Measurements from ENCODE around the gene JAKMIP1.

DNA sequence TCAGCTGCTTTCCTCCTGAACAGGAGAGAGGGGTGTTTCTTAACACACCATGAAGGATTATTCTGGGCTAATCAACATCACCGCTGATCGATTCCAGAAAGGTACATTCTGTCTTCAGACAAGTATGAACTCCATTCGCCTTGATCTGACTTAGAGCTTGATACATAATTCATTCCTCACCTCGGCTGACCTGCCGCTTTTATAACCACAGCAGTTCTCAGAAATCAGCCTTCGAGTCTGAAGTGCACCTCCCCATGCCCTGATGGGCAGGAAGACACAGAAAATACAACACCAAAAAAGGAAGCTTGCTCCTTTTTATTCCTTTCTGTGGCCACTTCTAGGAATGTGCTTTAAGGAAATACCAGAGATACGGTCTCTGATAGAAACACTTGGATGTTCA, 85.7 kb downstream of the JAKMIP1 start:
- TF ChIP-seq, protein P1, sequence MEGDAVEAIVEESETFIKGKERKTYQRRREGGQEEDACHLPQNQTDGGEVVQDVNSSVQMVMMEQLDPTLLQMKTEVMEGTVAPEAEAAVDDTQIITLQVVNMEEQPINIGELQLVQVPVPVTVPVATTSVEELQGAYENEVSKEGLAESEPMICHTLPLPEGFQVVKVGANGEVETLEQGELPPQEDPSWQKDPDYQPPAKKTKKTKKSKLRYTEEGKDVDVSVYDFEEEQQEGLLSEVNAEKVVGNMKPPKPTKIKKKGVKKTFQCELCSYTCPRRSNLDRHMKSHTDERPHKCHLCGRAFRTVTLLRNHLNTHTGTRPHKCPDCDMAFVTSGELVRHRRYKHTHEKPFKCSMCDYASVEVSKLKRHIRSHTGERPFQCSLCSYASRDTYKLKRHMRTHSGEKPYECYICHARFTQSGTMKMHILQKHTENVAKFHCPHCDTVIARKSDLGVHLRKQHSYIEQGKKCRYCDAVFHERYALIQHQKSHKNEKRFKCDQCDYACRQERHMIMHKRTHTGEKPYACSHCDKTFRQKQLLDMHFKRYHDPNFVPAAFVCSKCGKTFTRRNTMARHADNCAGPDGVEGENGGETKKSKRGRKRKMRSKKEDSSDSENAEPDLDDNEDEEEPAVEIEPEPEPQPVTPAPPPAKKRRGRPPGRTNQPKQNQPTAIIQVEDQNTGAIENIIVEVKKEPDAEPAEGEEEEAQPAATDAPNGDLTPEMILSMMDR (IDR thresholded peaks at IDR 0.05): no peak
- TF ChIP-seq EZH2phosphoT487 (IDR thresholded peaks at IDR 0.05): no peak
- TF ChIP-seq EZH2 (IDR thresholded peaks at IDR 0.05): no peak

All from neural progenitor cell (in vitro differentiated cells).